Stimulated activated CD8-positive, alpha-beta memory T cell treated with anti-CD3 and anti-CD28 coated beads, Interleukin-12 subunit alpha, Interleukin-12 subunit beta, amount 100 ng/mL, for 4 hours (primary cell): ENCODE results near the gene HIVEP2.

ENCODE experiments used
- DNase-seq: peaks from one replicate; pipeline ENCODE4 v3.0.0-alpha.2; 2020; ENCODE audit warnings: low read depth

The HIVEP2 gene

GRCh38 chr6:142737368-142738034 lies 207.5 kb downstream of the HIVEP2 start:
- DNase-seq, result no peak

- no peak for DNase-seq
These were observed 209.8 kb downstream of the HIVEP2 start for GRCh38 chr6:142735204-142735603.

DNA sequence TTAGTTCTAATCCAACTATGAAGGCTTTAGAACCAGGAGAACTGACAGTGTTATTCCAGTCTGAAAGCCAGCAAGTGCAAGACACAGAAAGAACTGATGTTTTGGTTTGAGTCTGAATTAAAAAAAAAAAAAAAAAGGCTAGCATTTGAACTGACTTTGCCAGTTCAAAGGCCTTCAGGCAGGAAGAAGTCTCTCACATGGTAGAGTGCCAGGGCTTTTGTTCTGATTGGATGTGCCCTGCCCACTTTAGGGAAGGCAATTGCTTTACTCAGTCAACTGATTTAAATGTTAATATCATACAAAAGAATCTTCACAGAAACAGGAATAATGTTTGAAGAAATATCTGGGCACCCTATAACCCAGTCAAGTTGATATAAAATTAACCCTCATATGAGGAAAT lies 212.2 kb downstream of the HIVEP2 start:
- DNase-seq, result no peak

DNA sequence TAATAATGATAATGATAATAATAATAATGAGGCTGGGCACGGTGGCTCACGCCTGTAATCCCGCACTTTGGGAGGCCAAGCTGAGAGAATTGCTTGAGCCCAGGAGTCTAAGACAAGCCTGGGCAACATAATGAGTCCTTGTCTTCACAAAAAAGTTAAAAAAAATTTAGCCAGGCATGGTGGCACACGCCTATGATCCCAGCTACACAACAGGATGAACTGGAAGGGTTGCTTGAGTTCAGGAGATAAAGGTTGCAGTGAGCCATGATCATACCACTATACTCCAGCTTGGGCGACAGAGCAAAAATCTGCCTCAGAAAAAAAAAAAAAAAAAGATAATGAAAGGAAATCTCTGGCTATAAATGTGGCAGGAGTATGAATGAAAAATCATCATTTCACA lies 213.4 kb downstream of the HIVEP2 start:
- DNase-seq, result no peak

GRCh38 chr6:142729618-142730017 lies 215.4 kb downstream of the HIVEP2 start:
- no peak for DNase-seq

- no peak for DNase-seq
These were observed 216.0 kb downstream of the HIVEP2 start for GRCh38 chr6:142728910-142729481.

DNA sequence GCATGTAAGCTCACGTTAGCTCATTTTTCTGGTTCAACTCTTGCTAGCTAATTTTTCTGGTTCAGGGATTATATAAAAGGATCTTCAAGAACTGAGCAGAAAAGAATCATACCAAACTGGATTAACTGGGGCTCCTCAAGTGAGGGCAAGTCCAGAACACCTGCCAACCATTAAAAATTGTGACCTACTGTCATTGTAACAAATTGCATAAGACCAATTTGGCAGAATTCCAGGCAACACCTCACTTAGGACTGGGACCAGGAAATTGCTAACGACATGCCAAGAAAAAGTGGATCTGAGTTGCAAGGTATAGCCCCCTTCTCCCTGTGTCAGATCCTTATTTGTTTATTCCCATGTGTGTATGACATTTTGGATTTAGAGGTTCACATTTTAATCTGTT lies 216.6 kb downstream of the HIVEP2 start:
- DNase-seq, result no peak

- DNase-seq, result no peak
These were observed 218.4 kb downstream of the HIVEP2 start for GRCh38 chr6:142726616-142727015.

- DNase-seq, result no peak
These were observed 219.8 kb downstream of the HIVEP2 start for GRCh38 chr6:142725024-142725770.

DNA sequence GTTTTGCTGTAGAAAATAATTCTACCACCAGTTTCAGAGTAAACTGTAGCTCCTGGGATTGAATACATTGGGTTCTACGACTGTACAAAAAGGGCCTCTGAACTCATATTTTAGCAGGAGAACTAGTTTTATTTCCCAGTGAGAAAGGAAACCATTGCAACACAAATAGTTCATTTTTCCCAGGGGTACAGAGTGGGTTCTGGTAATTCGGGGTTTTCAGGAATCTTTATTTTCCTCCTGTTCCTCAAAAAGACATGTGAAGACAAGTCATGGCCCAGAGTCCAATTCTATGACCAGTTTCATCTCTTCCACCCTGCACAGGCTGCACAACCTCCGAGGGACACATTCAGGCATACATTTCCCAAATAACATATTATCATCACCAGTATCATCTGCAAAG lies 222.1 kb downstream of the HIVEP2 start:
- no peak for DNase-seq

- no peak for DNase-seq
These were observed 223.0 kb downstream of the HIVEP2 start for GRCh38 chr6:142722012-142722411.

GRCh38 chr6:142721215-142721920 lies 223.6 kb downstream of the HIVEP2 start:
- no peak for DNase-seq

- DNase-seq, result no peak
These were observed 226.2 kb downstream of the HIVEP2 start for GRCh38 chr6:142718667-142719191.

- DNase-seq, result no peak
These were observed 228.9 kb downstream of the HIVEP2 start for GRCh38 chr6:142716097-142716496.

- no peak for DNase-seq
These were observed 229.8 kb downstream of the HIVEP2 start for GRCh38 chr6:142714951-142715785.

GRCh38 chr6:142713959-142714358 lies 231.0 kb downstream of the HIVEP2 start:
- no peak for DNase-seq

GRCh38 chr6:142712231-142712630 lies 232.7 kb downstream of the HIVEP2 start:
- DNase-seq, result no peak

DNA sequence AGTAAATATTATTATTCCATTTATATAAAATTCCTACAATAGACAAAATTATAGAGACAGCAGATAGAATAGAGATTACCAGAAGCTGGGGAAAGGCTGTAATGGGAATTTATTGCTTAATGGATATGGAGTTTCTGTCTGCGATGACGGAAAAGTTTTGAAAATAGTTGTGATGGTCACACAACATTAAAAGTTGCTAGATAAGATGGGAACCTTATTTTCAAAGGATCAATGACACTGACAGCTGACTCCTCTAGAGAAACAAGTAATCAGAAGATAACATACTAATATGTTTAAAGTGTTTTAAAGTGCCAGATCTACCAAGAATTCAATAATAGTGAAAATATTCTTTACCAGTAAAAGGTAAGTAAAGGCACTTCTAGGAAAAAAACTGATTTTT lies 236.3 kb downstream of the HIVEP2 start:
- no peak for DNase-seq

DNA sequence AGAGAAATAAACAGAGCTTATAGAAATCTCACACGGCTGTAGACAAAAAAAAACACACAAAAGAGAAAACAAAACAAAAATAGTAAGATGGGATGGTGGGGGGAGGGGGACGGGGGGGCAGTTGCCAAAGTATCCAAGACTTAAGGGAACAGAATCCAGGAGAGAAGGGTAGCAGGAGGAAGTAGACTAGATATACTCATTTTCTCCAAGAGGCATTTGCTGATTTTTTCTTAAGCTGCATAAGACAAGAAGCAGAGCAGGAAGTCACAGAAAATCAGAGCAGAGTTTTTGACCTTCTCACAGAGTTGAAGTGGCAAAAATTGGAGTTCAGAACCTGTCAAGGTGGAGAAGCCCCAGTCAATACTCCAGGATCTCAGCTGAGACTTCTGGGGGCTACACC lies 237.7 kb downstream of the HIVEP2 start:
- no peak for DNase-seq

GRCh38 chr6:142706210-142706609 lies 238.8 kb downstream of the HIVEP2 start:
- DNase-seq, result no peak

- no peak for DNase-seq
These were observed 239.9 kb downstream of the HIVEP2 start for GRCh38 chr6:142705054-142705453.
